Measurements from ENCODE around the gene APIP.

Gene APIP

DNA sequence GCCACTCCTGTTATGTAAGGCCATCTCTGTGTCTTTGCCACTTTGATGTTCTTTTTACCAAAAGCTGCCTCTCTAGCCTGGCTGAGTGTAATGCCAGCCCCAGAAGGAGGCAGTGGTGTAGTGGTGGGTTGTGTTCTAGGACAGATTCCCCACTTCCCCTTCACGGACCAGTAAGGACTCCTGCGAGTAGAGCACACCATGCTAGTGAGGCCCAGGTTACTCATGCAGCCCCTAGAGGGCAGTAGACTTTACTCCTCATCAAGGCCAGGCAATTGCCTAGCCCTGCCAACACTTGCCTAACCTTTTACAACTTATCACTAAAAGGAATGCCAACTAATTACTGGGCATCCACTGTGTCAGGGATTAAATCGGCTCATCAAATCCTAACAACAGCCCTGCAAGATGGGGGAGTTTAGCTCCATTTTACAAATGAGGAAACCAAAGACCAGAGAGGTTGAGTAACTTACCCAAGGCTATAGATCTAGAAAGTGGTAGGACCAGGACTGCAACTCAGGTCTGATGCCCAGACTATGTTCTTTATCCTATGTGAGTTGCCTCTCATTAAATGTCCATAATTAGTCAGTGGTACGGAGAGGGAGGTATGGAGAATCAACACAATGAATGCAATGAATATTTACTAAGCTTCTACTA is 75.3 kb downstream of the APIP start:
- DNase-seq (ENCODE audit: low read depth), result no peak

DNA sequence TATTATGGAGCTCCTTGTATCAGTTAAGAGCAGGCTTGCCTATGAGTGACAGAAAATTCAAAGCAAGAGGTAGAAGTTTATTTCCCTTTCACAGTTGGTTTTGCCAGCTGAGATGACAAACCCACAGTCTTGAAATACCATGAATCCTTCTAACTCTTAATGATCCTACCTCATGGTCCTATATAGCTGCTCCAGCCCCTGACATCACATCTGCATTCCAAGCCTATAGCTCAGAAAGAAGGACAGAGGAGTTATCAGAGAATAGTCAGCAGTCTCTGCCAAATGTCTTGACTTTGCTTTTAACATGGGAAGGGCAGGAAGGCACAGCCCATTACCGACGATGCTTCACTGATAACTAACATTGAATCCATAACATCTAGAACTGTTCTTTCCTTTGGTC is 76.2 kb downstream of the APIP start:
- no peak for DNase-seq (ENCODE audit: low read depth)

DNA sequence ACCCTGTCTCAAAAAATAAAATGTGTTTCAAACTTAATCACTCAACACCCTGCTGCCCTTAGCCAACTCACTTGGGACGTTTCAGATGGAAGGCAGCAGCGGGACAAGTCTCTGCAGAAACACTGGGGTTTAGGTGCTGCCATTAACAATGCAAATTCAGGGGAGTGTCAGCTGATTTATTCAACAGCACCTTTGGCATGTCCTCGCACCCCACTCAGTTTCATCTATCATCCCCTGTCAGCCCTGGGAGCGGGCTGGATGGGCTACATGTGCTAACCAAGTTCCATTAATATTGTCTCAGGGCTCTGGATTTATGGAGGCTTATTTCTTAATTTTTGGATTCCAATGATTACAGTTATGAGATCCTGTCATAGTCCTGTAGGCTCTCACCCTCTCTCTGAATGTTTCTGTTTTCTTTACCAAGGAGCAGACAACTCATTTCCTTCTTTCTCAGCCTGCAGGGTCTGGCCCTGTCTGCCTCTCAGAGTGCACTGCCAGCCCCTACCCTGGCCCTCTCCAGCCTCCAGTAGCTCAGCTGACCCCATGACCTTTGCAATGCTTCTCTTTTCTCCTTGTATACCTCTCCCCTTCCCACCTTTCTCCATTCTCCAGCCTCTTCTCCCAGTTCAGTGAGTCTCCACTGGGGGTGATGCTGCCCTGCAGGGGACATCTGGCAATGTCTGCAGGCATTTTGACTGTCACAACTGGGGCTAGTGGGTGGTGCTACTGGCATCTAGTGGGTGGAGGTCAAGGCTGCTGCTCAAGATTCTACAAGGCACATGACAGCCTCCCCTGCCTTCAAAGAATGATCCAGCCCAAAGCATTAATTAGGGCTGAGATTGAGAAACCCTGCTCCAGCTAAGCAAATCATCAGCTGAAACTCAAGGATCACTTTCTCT is 79.0 kb downstream of the APIP start:
- no peak for DNase-seq (ENCODE audit: low read depth)

- no peak for DNase-seq (ENCODE audit: low read depth)
Observed at GRCh38 chr11:34833602-34834001, 82.6 kb downstream of the APIP start.
